Amygdala (tissue), 56 donors: ENCODE measurements around the gene DENND4A.
"Not testable (repeated sequence)": the region's sequence is repeated elsewhere in the genome, so short reads cannot be mapped to it uniquely, and the experiment has no call there.

Source experiments
- DNase-seq, 56 donors: peaks; one replicate each; lab custom pipeline; 2025; lab: John Stamatoyannopoulos, UW

DENND4A gene

DNA sequence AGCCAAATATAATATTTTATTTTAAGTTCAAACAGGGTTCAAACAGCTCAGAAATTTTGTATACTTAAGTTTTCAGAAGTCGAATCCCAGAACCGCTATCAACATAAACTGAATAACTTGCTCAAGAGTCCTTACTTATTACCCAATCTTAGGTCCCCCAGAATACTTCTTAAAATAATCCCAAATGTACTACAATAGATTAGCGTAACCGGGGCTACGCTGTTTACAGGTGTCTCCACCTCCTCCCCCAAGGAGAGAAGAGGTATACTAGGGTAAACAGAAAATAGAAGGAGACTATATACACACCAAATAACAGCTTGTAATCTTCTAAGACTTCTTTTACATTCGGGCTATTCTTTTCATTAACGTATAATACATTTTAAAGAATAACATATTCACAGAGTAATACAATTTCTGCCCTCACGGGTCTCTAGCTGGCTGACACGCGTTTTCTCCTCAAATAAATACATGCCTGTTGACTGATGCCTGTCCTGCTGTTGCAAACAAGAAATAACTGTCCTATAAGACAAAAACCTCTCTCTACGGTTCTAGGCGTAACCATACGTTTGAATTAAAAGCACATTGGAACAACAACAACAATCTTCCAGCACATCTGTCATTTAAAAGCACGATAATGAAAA, 1.3 kb downstream of the DENND4A start:
- peak in 1 of 56 donors; percentile 57 for DNase-seq

DNA sequence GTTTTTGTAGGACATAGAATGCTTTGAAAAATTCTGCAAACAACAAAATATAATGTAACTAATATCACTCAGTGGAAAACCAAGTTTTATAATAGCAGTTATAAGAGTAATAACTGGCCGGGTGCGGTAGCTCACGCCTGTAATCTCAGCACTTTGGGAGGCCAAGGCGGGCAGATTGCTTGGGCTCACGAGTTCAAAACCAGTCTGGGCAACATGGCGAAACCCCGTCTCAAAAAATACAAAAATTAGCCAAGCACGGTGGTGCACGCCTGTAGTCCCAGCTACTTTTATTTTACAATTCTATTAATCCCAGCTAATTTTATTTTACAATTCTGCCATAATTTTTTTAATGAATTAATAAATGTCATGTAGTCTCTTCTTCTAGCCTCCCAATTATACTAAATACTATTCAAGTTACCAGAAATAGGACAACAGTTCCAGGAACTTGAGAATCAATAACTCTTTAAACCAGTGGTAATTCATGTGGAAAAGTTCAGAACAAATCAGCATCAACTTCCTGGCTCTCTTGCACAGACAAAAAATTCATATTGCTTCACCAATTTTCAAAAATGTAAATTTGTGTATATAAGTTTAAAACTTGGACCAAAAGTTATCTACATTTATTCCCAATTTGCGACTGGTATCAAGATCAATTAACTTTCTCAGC, 2.2 kb downstream of the DENND4A start:
- no peak for DNase-seq

DNA sequence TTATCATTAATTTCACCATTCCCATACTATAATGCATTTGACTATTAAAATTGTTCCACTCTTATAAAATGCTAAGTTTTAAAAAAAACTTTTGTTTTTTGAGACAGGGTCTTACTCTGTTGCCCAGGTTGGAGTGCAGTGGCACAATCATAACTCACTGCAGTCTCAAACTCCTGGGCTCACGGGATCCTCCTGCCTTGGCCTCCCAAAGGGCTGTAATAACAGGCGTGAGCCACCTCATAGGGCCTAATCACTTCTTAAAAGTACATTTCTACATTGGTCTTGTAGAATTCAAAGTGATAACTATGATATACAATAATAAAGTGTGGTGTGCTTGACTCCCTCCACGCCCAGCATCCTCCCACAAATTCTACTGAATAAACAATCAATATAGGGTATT, 3.0 kb downstream of the DENND4A start:
- DNase-seq = no peak

DNA sequence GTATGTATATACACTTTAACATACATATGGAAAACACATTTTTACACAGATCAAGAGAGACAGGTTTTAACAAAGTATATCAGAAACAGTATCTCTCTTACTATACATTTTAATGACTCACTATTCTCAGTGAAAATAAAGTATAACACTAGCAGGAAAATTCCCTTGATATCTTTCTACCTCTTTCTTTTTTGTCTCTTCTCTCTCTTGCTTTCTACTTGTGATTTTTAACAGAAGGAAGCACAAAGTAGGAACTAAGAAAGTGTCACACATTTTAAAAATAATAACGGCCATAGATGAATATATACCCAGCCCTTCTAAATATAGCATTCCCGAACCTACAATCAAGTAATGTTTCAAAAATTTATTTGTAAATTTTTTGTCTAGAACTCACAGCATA, 4.8 kb downstream of the DENND4A start:
- DNase-seq = no peak

- DNase-seq = no peak
These were observed 6.9 kb downstream of the DENND4A start for GRCh38 chr15:65785151-65785550.

GRCh38 chr15:65783872-65784271, 8.2 kb downstream of the DENND4A start:
- DNase-seq = no peak

GRCh38 chr15:65782096-65782495, 10.0 kb downstream of the DENND4A start:
- no peak for DNase-seq

DNA sequence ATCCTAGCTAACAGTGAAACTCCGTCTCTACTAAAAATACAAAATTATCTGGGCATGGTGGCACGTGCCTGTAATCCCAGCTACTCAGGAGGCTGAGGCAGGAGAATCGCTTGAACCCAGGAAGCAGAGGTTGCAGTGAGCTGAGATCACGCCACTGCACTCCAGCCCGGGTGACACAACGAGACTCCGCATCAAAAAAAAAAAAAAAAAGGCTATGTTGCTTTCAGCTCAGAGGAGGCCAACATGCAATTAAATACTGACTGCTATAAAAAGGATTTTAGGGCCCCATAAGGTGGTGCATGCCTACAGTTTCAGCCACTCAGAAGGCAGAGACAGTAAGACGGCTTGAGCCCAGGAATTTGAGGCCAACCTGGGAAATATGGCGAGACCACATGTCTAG, 13.4 kb downstream of the DENND4A start:
- DNase-seq = not testable (repeated sequence)

GRCh38 chr15:65778269-65778668, 13.8 kb downstream of the DENND4A start:
- no peak for DNase-seq

DNA sequence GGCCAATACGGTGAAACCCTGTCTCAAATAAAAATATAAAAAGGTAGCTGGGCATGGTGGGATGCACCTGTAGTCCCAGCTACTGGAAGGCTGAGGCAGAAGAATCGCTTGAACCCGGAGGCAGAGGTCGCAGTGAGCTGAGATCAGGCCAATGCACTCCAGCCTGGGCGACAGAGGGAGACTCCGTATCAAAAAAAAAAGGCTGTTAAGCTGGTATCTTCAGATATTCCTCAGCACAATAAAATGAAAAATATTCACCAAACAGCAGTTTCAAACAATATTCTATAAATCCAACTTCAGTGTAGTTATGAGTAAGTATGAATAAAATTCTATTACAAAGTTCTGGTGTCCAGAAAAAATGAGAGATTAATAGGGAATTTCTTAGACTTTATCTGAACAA, 14.2 kb downstream of the DENND4A start:
- no peak for DNase-seq

DNA sequence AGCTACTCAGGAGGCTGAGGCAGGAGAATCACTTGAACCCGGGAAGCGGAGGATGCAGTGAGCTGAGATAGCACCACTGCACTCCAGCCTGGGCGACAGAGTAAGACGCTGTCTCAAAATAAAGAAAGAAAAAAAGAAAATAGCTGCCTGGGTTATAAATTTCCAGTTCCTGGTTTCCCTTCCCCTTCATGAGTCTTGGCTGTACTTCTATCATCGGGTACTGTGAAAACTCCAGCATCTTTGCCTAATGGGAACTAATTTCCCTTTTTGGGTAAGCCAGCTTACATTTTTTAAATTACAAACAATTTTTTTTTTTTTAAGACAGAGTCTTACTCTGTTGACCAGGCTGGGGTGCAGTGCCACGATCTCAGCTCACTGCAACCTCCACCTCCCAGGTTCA, 15.0 kb downstream of the DENND4A start:
- DNase-seq = no peak

GRCh38 chr15:65773386-65774111, 18.5 kb downstream of the DENND4A start:
- no peak for DNase-seq

DNA sequence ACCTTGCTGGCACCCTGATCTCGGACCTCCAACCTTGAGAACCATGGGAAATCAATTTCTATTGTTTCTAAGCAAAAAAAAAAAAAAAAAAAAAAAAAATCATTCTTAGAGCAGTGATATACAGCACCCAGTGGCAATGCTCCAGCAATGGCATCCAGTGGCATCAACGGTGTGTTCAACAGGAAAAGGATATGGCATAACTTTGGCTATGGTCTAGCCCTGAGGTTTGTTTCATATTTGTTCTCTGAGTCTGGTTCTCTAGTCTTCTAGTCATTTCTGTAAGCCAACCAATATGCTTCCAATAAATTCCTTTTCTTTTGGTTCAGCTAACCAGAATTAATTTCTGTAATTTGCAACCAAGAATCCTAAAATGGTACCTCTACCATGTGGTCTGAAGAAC, 19.2 kb downstream of the DENND4A start:
- no peak for DNase-seq

DNA sequence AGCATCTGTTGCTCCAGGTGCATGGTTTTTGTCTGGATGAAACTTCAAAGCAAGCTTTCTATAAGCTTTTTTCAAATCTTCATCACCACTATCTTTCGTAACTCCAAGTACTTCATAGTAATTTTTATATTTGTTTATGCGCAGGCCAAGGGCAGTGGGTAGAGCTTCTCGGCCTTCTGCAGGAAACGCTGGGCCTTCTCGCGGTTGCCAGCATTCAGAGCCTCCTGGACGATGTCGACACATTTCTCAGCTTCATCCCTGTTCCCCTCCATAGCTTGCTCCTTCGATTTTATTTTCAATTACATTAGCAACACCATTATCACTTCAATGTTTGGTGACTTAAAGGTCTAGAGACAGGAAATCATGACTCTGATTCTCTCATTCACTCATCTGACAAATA, 20.2 kb downstream of the DENND4A start:
- no peak for DNase-seq

DNA sequence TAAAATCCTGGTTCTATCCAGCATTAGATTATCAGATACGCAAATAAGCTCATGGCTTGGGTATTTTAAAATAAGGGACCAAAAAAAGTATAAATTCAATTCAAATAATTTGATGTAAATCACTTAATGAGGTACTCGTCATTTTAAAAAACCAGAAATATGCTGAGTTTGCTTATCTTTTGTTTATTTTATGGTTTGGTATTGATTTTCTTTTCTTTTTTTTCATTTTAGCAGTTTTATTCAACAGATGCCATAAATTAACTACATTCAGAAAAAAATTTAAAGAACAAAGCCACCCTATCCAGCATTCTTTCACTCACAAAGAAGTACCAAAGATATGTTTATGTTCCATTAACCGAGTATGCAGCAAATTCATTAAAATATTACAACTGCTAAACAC, 22.6 kb downstream of the DENND4A start:
- no peak for DNase-seq

DNA sequence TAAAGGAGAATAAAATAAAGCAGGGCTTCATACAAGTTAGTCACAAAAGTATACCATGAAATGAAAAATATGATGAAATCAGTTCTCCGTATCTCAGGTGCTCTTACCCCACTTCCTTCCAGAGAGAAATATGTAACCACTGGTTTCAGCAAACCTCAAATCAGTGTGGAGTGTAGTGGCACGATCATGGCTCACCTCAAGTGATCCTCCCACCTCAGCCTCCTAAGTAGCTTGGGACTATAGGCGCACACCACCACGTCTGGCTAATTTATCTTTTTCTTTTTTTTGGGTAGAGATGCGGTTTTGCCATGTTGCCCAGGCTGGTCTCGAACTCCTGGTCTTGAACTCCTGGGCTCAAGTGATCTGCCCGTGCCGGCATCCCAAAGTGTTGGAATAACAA, 24.2 kb downstream of the DENND4A start:
- DNase-seq = no peak

DNA sequence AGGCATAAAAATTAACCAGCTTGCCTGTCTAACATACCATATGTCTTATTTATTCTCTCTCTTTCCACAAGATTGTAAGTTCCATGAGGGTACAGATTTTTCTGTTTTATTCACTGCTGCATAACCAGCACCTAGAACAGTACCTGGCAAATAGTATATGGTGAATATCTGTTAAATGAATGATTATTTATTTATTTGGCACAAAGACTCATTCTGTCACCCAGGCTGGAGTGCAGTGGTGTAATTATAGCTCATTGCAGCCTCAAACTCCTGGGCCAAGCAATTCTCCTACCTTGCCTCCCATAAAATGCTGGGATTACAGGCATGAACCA, 24.9 kb downstream of the DENND4A start:
- DNase-seq = no peak

GRCh38 chr15:65766422-65767263, 25.4 kb downstream of the DENND4A start:
- DNase-seq = no peak

GRCh38 chr15:65765106-65765505, 27.0 kb downstream of the DENND4A start:
- DNase-seq = no peak

DNA sequence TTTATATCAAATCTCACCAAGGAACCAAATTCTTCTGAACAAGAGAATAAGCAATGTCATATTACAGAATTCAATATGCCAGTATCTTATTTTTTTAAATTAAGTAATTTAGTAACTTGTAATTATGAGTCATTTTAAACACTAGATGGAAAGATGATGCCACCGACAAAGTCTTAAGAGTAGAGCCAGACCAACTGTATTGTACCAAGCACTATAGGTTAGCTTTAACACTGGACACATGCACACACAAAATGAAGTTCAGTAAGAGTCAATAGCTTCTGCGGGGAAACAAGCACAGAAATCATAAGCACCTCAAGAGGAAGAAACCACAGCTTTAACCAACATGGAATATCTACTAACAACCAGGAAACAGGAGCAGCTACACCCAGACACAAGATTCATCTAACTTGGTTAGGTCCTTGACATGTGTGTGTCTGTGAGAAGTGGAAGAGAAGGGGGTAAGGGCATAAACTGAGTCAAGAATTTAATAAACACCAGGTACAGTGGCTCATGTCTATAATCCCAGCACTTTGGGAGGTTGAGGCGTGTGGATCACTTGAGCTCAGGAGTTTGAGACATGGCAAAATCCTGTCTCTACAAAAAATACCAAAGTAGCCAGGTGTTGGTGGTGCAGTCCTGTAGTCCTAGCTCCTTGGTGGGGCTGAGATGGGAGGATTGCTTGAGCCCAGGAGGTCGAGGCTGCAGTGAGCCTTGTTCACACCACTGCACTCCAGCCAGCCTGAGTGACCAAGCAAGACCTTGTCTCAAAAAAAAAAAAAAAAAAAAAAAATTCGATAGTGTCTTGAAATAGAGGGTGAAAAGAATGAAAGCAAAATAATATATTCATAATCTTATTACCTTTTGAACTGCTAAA, 28.9 kb downstream of the DENND4A start:
- DNase-seq = no peak
